NCI-H774 (cell line): ENCODE data around the gene RAB14.

ENCODE experiments used
- DNase-seq: peaks from one replicate; lab custom pipeline; 2025; lab: John Stamatoyannopoulos, UW

Gene RAB14

GRCh38 chr9:121201738-121202533 lies at the start of gene RAB14:
Gene RAB14 (minus strand): TSS chr9:121201869. CDS start chr9:121193412, 8,457 bp downstream.
- peak; percentile 99 for DNase-seq

GRCh38 chr9:121249563-121249962 lies 47.9 kb upstream of the RAB14 start:
- no peak for DNase-seq

GRCh38 chr9:121246821-121247561 lies 45.3 kb upstream of the RAB14 start:
- no peak for DNase-seq

- DNase-seq = no peak
Observed at GRCh38 chr9:121242959-121243346, 41.3 kb upstream of the RAB14 start.

- DNase-seq = no peak
Observed at GRCh38 chr9:121242219-121242958, 40.7 kb upstream of the RAB14 start.

- no peak for DNase-seq
Observed at GRCh38 chr9:121240472-121241135, 38.9 kb upstream of the RAB14 start.

- no peak for DNase-seq
Observed at GRCh38 chr9:121239851-121240250, 38.2 kb upstream of the RAB14 start.

- DNase-seq = no peak
Observed at GRCh38 chr9:121239071-121239470, 37.4 kb upstream of the RAB14 start.

GRCh38 chr9:121237916-121238315 lies 36.2 kb upstream of the RAB14 start:
- DNase-seq = no peak

GRCh38 chr9:121235512-121235911 lies 33.8 kb upstream of the RAB14 start:
- DNase-seq = no peak

GRCh38 chr9:121234832-121235161 lies 33.1 kb upstream of the RAB14 start:
- DNase-seq = no peak

GRCh38 chr9:121233906-121234831 lies 32.5 kb upstream of the RAB14 start:
- DNase-seq = no peak

- DNase-seq = no peak
Observed at GRCh38 chr9:121232251-121232650, 30.6 kb upstream of the RAB14 start.

GRCh38 chr9:121230256-121230655 lies 28.6 kb upstream of the RAB14 start:
- no peak for DNase-seq

- no peak for DNase-seq
Observed at GRCh38 chr9:121227862-121228261, 26.2 kb upstream of the RAB14 start.

- DNase-seq = no peak
Observed at GRCh38 chr9:121226175-121226574, 24.5 kb upstream of the RAB14 start.

GRCh38 chr9:121225240-121225639 lies 23.6 kb upstream of the RAB14 start:
- peak; percentile 38 for DNase-seq

- peak; percentile 49 for DNase-seq
Observed at GRCh38 chr9:121222524-121223171, 21.0 kb upstream of the RAB14 start.

GRCh38 chr9:121221664-121222055 lies 20.0 kb upstream of the RAB14 start:
- DNase-seq = no peak

- no peak for DNase-seq
Observed at GRCh38 chr9:121220996-121221663, 19.5 kb upstream of the RAB14 start.
